ENCODE measurements around the gene EIF4E.
"Not testable (repeated sequence)": the region's sequence is repeated elsewhere in the genome, so short reads cannot be mapped to it uniquely, and the experiment has no call there.

Gene EIF4E

GRCh38 chr4:98932539-98932938, 3.6 kb upstream of the EIF4E start:
- peak in 1 of 2 experiments; percentile 5 for DNase-seq (ENCODE audit: low read depth in 2 of 2)

- DNase-seq (ENCODE audit: low read depth in 2 of 2) = no peak
These were observed 1.5 kb upstream of the EIF4E start for GRCh38 chr4:98930311-98930865.

- peak; percentile 49 to 58 for DNase-seq (ENCODE audit: low read depth in 2 of 2)
These were observed 671 bp upstream of the EIF4E start for GRCh38 chr4:98929341-98930267.

- DNase-seq (ENCODE audit: low read depth in 2 of 2) = peak; percentile 33 to 36
These were observed 815 bp downstream of the EIF4E start for GRCh38 chr4:98928131-98928504.

GRCh38 chr4:98926257-98926656, 2.7 kb downstream of the EIF4E start:
- DNase-seq (ENCODE audit: low read depth in 2 of 2) = not testable (repeated sequence)

- DNase-seq (ENCODE audit: low read depth in 2 of 2) = no peak
These were observed 7.6 kb downstream of the EIF4E start for GRCh38 chr4:98921292-98921691.

GRCh38 chr4:98919996-98920395, 8.9 kb downstream of the EIF4E start:
- peak; percentile 44 to 48 for DNase-seq (ENCODE audit: low read depth in 2 of 2)

- DNase-seq (ENCODE audit: low read depth in 2 of 2) = not testable (repeated sequence)
These were observed 18.2 kb downstream of the EIF4E start for GRCh38 chr4:98910728-98911127.

GRCh38 chr4:98909646-98910401, 19.1 kb downstream of the EIF4E start:
- DNase-seq (ENCODE audit: low read depth in 2 of 2) = peak; percentile 11 to 12

- no peak for DNase-seq (ENCODE audit: low read depth in 2 of 2)
These were observed 20.1 kb downstream of the EIF4E start for GRCh38 chr4:98908703-98909262.

GRCh38 chr4:98908182-98908581, 20.8 kb downstream of the EIF4E start:
- no peak for DNase-seq (ENCODE audit: low read depth in 2 of 2)

GRCh38 chr4:98905839-98906238, 23.1 kb downstream of the EIF4E start:
- peak; percentile 18 to 24 for DNase-seq (ENCODE audit: low read depth in 2 of 2)

GRCh38 chr4:98905297-98905696, 23.6 kb downstream of the EIF4E start:
- DNase-seq (ENCODE audit: low read depth in 2 of 2) = no peak

GRCh38 chr4:98903963-98904362, 25.0 kb downstream of the EIF4E start:
- DNase-seq (ENCODE audit: low read depth in 2 of 2) = no peak

- DNase-seq (ENCODE audit: low read depth in 2 of 2) = no peak
These were observed 25.4 kb downstream of the EIF4E start for GRCh38 chr4:98903561-98903960.

- no peak for DNase-seq (ENCODE audit: low read depth in 2 of 2)
These were observed 29.7 kb downstream of the EIF4E start for GRCh38 chr4:98899277-98899676.

GRCh38 chr4:98891478-98892337, 37.2 kb downstream of the EIF4E start:
- DNase-seq (ENCODE audit: low read depth in 2 of 2) = no peak

GRCh38 chr4:98890702-98891455, 38.1 kb downstream of the EIF4E start:
- no peak for DNase-seq (ENCODE audit: low read depth in 2 of 2)

GRCh38 chr4:98887145-98887544, 41.8 kb downstream of the EIF4E start:
- DNase-seq (ENCODE audit: low read depth in 2 of 2) = no peak

GRCh38 chr4:98886382-98886781, 42.6 kb downstream of the EIF4E start:
- not testable (repeated sequence) for DNase-seq (ENCODE audit: low read depth in 2 of 2)
